H1 (cell line): ENCODE measurements around the gene NSD2. TPM values are rescaled to one million over a fixed set of nuclear protein-coding genes. Genes with fewer than 3 reads are reported as not detected.

ENCODE experiments used
- CTCF ChIA-PET: fragments of 300-600 bp; sonication (Branson Sonifier 250); formaldehyde crosslinking; loops from one replicate; lab custom pipeline; 2021; ENCODE audit not compliant: partially characterized antibody; lab: Charles Lee
- POLR2A ChIA-PET: fragments of 300-600 bp; sonication (Branson Sonifier 250); formaldehyde crosslinking; loops from one replicate; lab custom pipeline; 2021; ENCODE audit warnings: inconsistent platforms; ENCODE audit not compliant: partially characterized antibody; lab: Charles Lee
- DNase-seq, 2 experiments: peaks; one replicate each; pipeline versions ENCODE4 v3.0.0 to v3.0.0-alpha.2; 2010 to 2022; ENCODE audit warnings: low spot score in 2 of 2, low read depth in 1 of 2, mixed read lengths in 1 of 2
- FAIRE-seq: peaks from 2 replicates; lab custom pipeline; 2011; peaks lifted over from hg19 to GRCh38; lab: Jason Lieb, UNC
- H2AFZ ChIP-seq: 2 replicates; pipeline ENCODE4 v1.8.1; 2012; ENCODE audit warnings: low read length, inconsistent platforms
- H2AK5ac ChIP-seq: 2 replicates; pipeline ENCODE4 v1.6.1; 2013; ENCODE audit warnings: low read depth, low read length
- H2BK120ac ChIP-seq: replicated peaks from 2 replicates; pipeline ENCODE3; 2013; ENCODE audit warnings: low read depth, low read length, inconsistent platforms
- H2BK12ac ChIP-seq: 2 replicates; pipeline ENCODE4 v1.6.1; 2013; ENCODE audit warnings: low read depth, low read length
- H2BK15ac ChIP-seq: 2 replicates; pipeline ENCODE4 v1.6.1; 2013; ENCODE audit warnings: low read length
- H2BK20ac ChIP-seq: 2 replicates; pipeline ENCODE4 v1.6.1; 2013; ENCODE audit warnings: low read length
- H2BK5ac ChIP-seq: 2 replicates; pipeline ENCODE4 v1.6.1; 2013; ENCODE audit warnings: low read depth, low read length
- H3K14ac ChIP-seq: 2 replicates; pipeline ENCODE4 v1.6.1; 2013; ENCODE audit warnings: inconsistent platforms; ENCODE audit not compliant: insufficient read length
- H3K18ac ChIP-seq: 2 replicates; pipeline ENCODE4 v1.6.1; 2013; ENCODE audit warnings: low read length; ENCODE audit errors: extremely low read depth
- H3K23ac ChIP-seq: 2 replicates; pipeline ENCODE4 v1.6.1; 2013; ENCODE audit warnings: inconsistent platforms; ENCODE audit not compliant: insufficient read length
- H3K23me2 ChIP-seq: 2 replicates; pipeline ENCODE4 v1.6.1; 2013; ENCODE audit warnings: low read depth, low read length
- H3K27ac ChIP-seq: 2 replicates; pipeline ENCODE4 v1.6.1; 2011; ENCODE audit warnings: low read depth, low read length, inconsistent platforms
- H3K27me3 ChIP-seq, 4 experiments: replicated peaks in 1 of 4; 1 replicate in 1 of 4; 2 replicates in 3 of 4; pipeline versions ENCODE4 v1.6.1 to v1.8.1; 2011 to 2013; ENCODE audit warnings: low read length in 3 of 4, mild to moderate bottlenecking in 3 of 4, inconsistent platforms in 2 of 4, mixed read lengths in 2 of 4, moderate library complexity in 1 of 4; ENCODE audit not compliant: control insufficient read depth in 3 of 4, insufficient read depth in 3 of 4; ENCODE audit errors: extremely low read depth in 1 of 4
- H3K36me3 ChIP-seq, 4 experiments: 2 replicates each; pipeline versions ENCODE4 v1.6.1 to v1.8.1; 2011 to 2013; ENCODE audit warnings: mild to moderate bottlenecking in 4 of 4, low read length in 3 of 4, moderate library complexity in 2 of 4, control low read depth in 1 of 4, inconsistent platforms in 1 of 4; ENCODE audit not compliant: insufficient read depth in 4 of 4, control insufficient read depth in 2 of 4
- H3K4ac ChIP-seq: replicated peaks from 2 replicates; pipeline ENCODE3; 2013; ENCODE audit warnings: low read length, low read depth, mixed read lengths, inconsistent platforms; ENCODE audit not compliant: insufficient read length
- H3K4me1 ChIP-seq, 4 experiments: replicated peaks in 1 of 4; 1 replicate in 1 of 4; 2 replicates in 3 of 4; pipeline versions ENCODE4 v1.6.1 to v1.8.1; 2011 to 2013; ENCODE audit warnings: low read length in 3 of 4, inconsistent platforms in 2 of 4, mixed read lengths in 1 of 4; ENCODE audit not compliant: insufficient read depth in 4 of 4, control insufficient read depth in 3 of 4
- H3K4me2 ChIP-seq, 2 experiments: 2 replicates each; pipeline versions ENCODE4 v1.6.1 to v1.8.1; 2011 to 2013; ENCODE audit warnings: low read depth in 2 of 2, low read length in 2 of 2, control low read depth in 1 of 2, inconsistent platforms in 1 of 2, mild to moderate bottlenecking in 1 of 2; ENCODE audit not compliant: insufficient read depth in 1 of 2
- H3K4me3 ChIP-seq, 4 experiments: fragments of 200-600, 300-600 bp in 1 of 4; sonication (generic), shearing (Covaris generic), sonication (Bioruptor Twin) in 1 of 4; 2 replicates each; pipeline versions ENCODE4 v1.5.1 to v1.8.1; 2011 to 2016; ENCODE audit warnings: low read length in 4 of 4, low read depth in 3 of 4, control low read depth in 2 of 4, inconsistent platforms in 2 of 4, mild to moderate bottlenecking in 2 of 4, mixed read lengths in 1 of 4, moderate library complexity in 1 of 4; ENCODE audit not compliant: insufficient read depth in 2 of 4; ENCODE audit errors: extremely low read depth in 1 of 4
- H3K56ac ChIP-seq: replicated peaks from 2 replicates; pipeline ENCODE3; 2013; ENCODE audit warnings: low read depth, mild to moderate bottlenecking, mixed read lengths, low read length, inconsistent platforms; ENCODE audit not compliant: insufficient read length
- H3K79me1 ChIP-seq: 2 replicates; pipeline ENCODE4 v1.6.1; 2013; ENCODE audit warnings: low read depth, low read length, control low read depth
- H3K79me2 ChIP-seq, 2 experiments: 2 replicates each; pipeline versions ENCODE4 v1.6.1 to v1.8.1; 2012 to 2013; ENCODE audit warnings: low read length in 2 of 2, mild to moderate bottlenecking in 2 of 2, inconsistent platforms in 1 of 2; ENCODE audit not compliant: insufficient read depth in 2 of 2, control insufficient read depth in 1 of 2
- H3K9ac ChIP-seq, 4 experiments: replicated peaks in 1 of 4; 1 replicate in 1 of 4; 2 replicates in 3 of 4; pipeline versions ENCODE4 v1.6.1 to v1.8.1; 2011 to 2013; ENCODE audit warnings: low read depth in 3 of 4, low read length in 3 of 4, control low read depth in 2 of 4, mild to moderate bottlenecking in 2 of 4, moderate library complexity in 2 of 4, inconsistent platforms in 1 of 4; ENCODE audit errors: extremely low read depth in 1 of 4
- H3K9me3 ChIP-seq, 2 experiments: 2 replicates each; pipeline versions ENCODE4 v1.6.1 to v1.8.1; 2012 to 2013; ENCODE audit warnings: mild to moderate bottlenecking in 2 of 2, moderate library complexity in 2 of 2, control low read depth in 1 of 2, inconsistent platforms in 1 of 2, low read depth in 1 of 2, low read length in 1 of 2, mixed read lengths in 1 of 2; ENCODE audit not compliant: insufficient read depth in 2 of 2
- H4K20me1 ChIP-seq, 2 experiments: replicated peaks in 1 of 2; 2 replicates each; pipeline versions ENCODE3 to v1.8.1; 2011 to 2013; ENCODE audit warnings: inconsistent platforms in 2 of 2, low read length in 2 of 2, mild to moderate bottlenecking in 1 of 2; ENCODE audit not compliant: insufficient read depth in 2 of 2, control insufficient read depth in 1 of 2
- H4K5ac ChIP-seq: 2 replicates; pipeline ENCODE4 v1.6.1; 2013; ENCODE audit warnings: low read length, low read depth, mixed read lengths, inconsistent platforms; ENCODE audit not compliant: insufficient read length
- H4K8ac ChIP-seq: 2 replicates; pipeline ENCODE4 v1.8.0; 2013; ENCODE audit warnings: mild to moderate bottlenecking, moderate library complexity, low read length, inconsistent platforms; ENCODE audit not compliant: insufficient read depth; ENCODE audit errors: extremely low read depth
- H4K91ac ChIP-seq: replicated peaks from 2 replicates; pipeline ENCODE3; 2013; ENCODE audit warnings: low read length, mixed read lengths, inconsistent platforms; ENCODE audit not compliant: insufficient read length
- CEBPB ChIP-seq: IDR thresholded peaks from 2 replicates; pipeline ENCODE4 v1.6.1; 2012; ENCODE audit warnings: low read depth, low read length
- CREB1 ChIP-seq: IDR thresholded peaks from 2 replicates; pipeline ENCODE4 v1.6.1; 2012; ENCODE audit warnings: inconsistent platforms
- CTBP2 ChIP-seq: IDR thresholded peaks from 2 replicates; pipeline ENCODE4 v1.7.0; 2011; ENCODE audit warnings: borderline replicate concordance, mild to moderate bottlenecking, moderate library complexity, mixed read lengths, low read length; ENCODE audit not compliant: insufficient read depth, insufficient read length
- EGR1 ChIP-seq: IDR thresholded peaks from 2 replicates; pipeline ENCODE4 v1.6.1; 2011; ENCODE audit warnings: low read depth, low read length, borderline replicate concordance
- EP300 ChIP-seq, 2 experiments: IDR thresholded peaks; 1 replicate in 1 of 2; 2 replicates in 1 of 2; pipeline ENCODE4 v1.6.1; 2011 to 2012; ENCODE audit warnings: low read depth in 2 of 2, low read length in 2 of 2, mild to moderate bottlenecking in 2 of 2, borderline replicate concordance in 1 of 2, inconsistent platforms in 1 of 2, moderate library complexity in 1 of 2
- FOSL1 ChIP-seq: IDR thresholded peaks from 2 replicates; pipeline ENCODE4 v1.6.1; 2011; ENCODE audit warnings: mild to moderate bottlenecking, low read depth, low read length, moderate library complexity; ENCODE audit not compliant: insufficient read depth
- HDAC2 ChIP-seq, 2 experiments: fragments of 300-600 bp in 1 of 2; sonication (generic) in 1 of 2; IDR thresholded peaks; 2 replicates each; pipeline ENCODE4 v1.6.1; 2011 to 2012; ENCODE audit warnings: low read depth in 2 of 2, low read length in 2 of 2, mild to moderate bottlenecking in 2 of 2, moderate library complexity in 2 of 2, borderline replicate concordance in 1 of 2, inconsistent platforms in 1 of 2
- KDM4A ChIP-seq: IDR thresholded peaks from one replicate; pipeline ENCODE4 v1.7.1; 2012; ENCODE audit warnings: low read depth, mild to moderate bottlenecking, moderate library complexity, low read length, inconsistent platforms; ENCODE audit not compliant: severe bottlenecking
- SIRT6 ChIP-seq: IDR thresholded peaks from one replicate; pipeline ENCODE4 v1.7.1; 2012; ENCODE audit warnings: low read length, inconsistent platforms
- SIX5 ChIP-seq: IDR thresholded peaks from 2 replicates; pipeline ENCODE4 v1.6.1; 2011; ENCODE audit warnings: mild to moderate bottlenecking, low read depth, low read length
- WGBS, 2 experiments: shearing (Covaris generic) in 1 of 2; methylation state at CpG; one replicate each; pipeline versions ENCODE4 v1.1.6 to v1.1.7; 2013 to 2015; ENCODE audit warnings: low lambda C conversion rate in 2 of 2, mixed read lengths in 2 of 2, inconsistent platforms in 1 of 2, low coverage in 1 of 2, missing lambda C conversion rate in 1 of 2; ENCODE audit not compliant: insufficient replicate concordance in 2 of 2, insufficient coverage in 1 of 2, insufficient read length in 1 of 2; ENCODE audit errors: extremely low coverage in 1 of 2, missing lambda C conversion rate in 1 of 2; 5-methylcytosine and 5-hydroxymethylcytosine counted together
- polyA plus RNA-seq, 7 experiments: library from polyadenylated mRNA; depleted of rRNA in 3 of 7; stranded (reverse) in 5 of 7; unstranded in 2 of 7; fragments of >200 nt in 5 of 7; fragments of 200-250 nt in 2 of 7; gene quantifications; 1 replicate in 5 of 7; 2 replicates in 1 of 7; 4 replicates in 1 of 7; pipeline versions ENCODE4 v1.2.1 to v1.2.3, GENCODE V29; 2011 to 2013; ENCODE audit warnings: missing spikeins in 2 of 7, mixed read lengths in 2 of 7
- total RNA-seq: library from RNA; stranded (reverse); fragmentation: NEBNext Ultra II Directional; extraction: Animal tissue kit (Norgen Biotek cat#: 25700); gene quantifications from 2 replicates; pipeline ENCODE4 v1.2.1, GENCODE V29; 2021

Gene NSD2
- total and polyA plus RNA-seq, 2 of the 8 experiments (the other 6 are each of a cell fraction or from before 2014, with no cell fraction given) = 26.7 to 129 TPM

DNA sequence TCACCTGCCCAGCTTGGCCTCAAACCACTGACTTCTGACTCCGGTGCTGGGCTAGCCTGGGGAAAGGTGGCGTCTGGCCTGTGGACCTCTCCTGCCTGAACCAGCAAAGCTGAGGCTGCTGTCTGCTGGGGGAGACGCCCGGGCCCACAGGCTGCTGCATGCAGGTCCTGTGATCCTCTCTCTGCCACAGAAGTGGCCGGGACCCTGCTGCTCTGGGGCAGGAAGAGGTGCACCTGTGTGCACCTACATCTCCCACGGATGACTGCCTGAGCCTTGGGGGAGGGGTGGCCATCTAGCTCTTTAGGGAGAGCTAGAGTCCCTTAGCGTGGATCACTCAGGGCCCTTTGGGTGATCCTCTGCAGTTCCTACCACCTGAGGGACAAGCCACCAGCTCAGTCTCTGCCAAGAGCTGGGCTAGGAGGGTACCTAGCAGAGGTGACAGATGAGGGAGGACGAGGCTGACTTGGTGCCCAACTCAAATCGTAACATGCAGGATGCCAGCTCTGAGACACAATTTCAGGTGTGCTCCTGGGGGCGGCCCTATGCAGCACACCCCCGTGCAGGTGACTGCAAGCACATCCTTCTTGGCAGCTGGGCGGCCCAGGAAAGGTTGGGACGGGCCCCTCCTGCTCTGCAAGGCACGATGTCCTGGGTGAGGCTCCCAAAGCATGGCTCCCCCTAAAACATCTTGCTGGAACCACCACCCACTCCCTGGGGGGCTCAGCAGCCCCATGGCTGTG is 37.7 kb upstream of the NSD2 start:
- Histone ChIP-seq H3K27me3 (no peaks in the 10 kb centered on the region), H3K23me2 (no peaks in the 10 kb centered on the region), H3K56ac (no peak overlapping the region), H3K36me3 (peaks cover 0 to 25% (median 9%) of the 10 kb centered on the region in 4 experiments; a peak in 5 of 8 replicates), H3K79me2 (no peaks in the 10 kb centered on the region), H4K20me1 (peaks cover 0 to 9% of the 10 kb centered on the region in 2 experiments), H4K8ac (no peak overlapping the region), H2BK120ac (no peak overlapping the region), H2BK5ac (no peak overlapping the region), H3K23ac (no peak overlapping the region), H3K4me2 (no peak overlapping the region), H2AK5ac (no peak overlapping the region), H3K9me3 (no peaks in the 10 kb centered on the region; a peak in 2 of 4 replicates), H4K5ac (no peak overlapping the region), H3K27ac (no peak overlapping the region), H3K18ac (no peak overlapping the region), H3K14ac (no peak overlapping the region), H3K79me1 (no peaks in the 10 kb centered on the region), H2BK12ac (no peak overlapping the region), H3K9ac (no peak overlapping the region), H3K4me1 (peaks cover 0 to 4% (median 1%) of the 10 kb centered on the region in 4 experiments; a peak in 4 of 7 replicates), H4K91ac (no peak overlapping the region), H3K4ac (no peak overlapping the region), H3K4me3 (no peak overlapping the region), H2BK20ac (no peak overlapping the region), H2AFZ (no peak overlapping the region), H2BK15ac (no peak overlapping the region)
- WGBS, 2 experiments = 94% methylated on average over 14 of the region's 14 CpGs; no CpG with 5 or more reads in 1 of the 2 experiments
- no peak for FAIRE-seq
- TF ChIP-seq SIRT6 (no peak), CREB1 (no peak), FOSL1 (no peak), EGR1 (no peak), KDM4A (no peak), HDAC2 (IDR thresholded peaks at IDR 0.05; ENCODE audit: borderline replicate concordance in 1 of 2, low read depth in 2 of 2, low read length in 2 of 2) (no peak), SIX5 (no peak), EP300 (IDR thresholded peaks at IDR 0.05; ENCODE audit: borderline replicate concordance in 1 of 2, low read depth in 2 of 2, low read length in 2 of 2) (no peak), CEBPB (no peak), CTBP2 (no peak)
- CTCF ChIA-PET = interaction anchor here (0.5 to 4.1 kb wide), 15 partner anchors 9 to 151 kb away, joined by 3 to 16 read pairs (median 4); no protein-coding TSS in a partner anchor
- DNase-seq = no peak
- POLR2A ChIA-PET = interaction anchor here (0.7 kb wide), 1 partner anchor 94 kb away, joined by 4 read pairs; no protein-coding TSS in a partner anchor
